ENCODE data around the gene MRPS30.

MRPS30 gene

DNA sequence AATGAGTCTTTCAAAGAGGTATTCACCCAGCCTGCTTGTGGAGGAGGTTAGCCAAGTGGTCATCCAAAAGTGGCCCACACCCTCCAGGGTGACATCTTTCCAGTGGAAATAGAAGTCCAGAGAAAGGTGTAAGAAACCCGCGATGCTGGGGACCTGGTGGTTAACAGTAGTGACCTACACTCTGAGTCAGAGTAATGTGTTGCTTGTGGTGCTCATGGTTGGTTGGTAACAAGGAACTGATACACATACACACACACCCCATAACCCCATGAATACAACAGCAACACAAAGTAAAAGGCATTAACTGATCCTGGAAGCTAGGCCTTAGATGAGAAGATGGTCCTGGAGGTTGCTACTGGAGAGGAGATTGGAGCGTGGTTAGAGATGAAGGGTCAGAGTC, 26.9 kb downstream of the MRPS30 start:
- no peak for DNase-seq (ENCODE audit: low read depth in 1 of 2, low spot score in 1 of 2)
- no peak overlapping the region for H3K4me3 ChIP-seq (replicated peaks; ENCODE audit: insufficient read depth, low read length)
- TF ChIP-seq, protein P1, sequence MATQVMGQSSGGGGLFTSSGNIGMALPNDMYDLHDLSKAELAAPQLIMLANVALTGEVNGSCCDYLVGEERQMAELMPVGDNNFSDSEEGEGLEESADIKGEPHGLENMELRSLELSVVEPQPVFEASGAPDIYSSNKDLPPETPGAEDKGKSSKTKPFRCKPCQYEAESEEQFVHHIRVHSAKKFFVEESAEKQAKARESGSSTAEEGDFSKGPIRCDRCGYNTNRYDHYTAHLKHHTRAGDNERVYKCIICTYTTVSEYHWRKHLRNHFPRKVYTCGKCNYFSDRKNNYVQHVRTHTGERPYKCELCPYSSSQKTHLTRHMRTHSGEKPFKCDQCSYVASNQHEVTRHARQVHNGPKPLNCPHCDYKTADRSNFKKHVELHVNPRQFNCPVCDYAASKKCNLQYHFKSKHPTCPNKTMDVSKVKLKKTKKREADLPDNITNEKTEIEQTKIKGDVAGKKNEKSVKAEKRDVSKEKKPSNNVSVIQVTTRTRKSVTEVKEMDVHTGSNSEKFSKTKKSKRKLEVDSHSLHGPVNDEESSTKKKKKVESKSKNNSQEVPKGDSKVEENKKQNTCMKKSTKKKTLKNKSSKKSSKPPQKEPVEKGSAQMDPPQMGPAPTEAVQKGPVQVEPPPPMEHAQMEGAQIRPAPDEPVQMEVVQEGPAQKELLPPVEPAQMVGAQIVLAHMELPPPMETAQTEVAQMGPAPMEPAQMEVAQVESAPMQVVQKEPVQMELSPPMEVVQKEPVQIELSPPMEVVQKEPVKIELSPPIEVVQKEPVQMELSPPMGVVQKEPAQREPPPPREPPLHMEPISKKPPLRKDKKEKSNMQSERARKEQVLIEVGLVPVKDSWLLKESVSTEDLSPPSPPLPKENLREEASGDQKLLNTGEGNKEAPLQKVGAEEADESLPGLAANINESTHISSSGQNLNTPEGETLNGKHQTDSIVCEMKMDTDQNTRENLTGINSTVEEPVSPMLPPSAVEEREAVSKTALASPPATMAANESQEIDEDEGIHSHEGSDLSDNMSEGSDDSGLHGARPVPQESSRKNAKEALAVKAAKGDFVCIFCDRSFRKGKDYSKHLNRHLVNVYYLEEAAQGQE (IDR thresholded peaks at IDR 0.05; ENCODE audit: insufficient replicate concordance, low read depth): no peak
- TF ChIP-seq, protein P2, sequence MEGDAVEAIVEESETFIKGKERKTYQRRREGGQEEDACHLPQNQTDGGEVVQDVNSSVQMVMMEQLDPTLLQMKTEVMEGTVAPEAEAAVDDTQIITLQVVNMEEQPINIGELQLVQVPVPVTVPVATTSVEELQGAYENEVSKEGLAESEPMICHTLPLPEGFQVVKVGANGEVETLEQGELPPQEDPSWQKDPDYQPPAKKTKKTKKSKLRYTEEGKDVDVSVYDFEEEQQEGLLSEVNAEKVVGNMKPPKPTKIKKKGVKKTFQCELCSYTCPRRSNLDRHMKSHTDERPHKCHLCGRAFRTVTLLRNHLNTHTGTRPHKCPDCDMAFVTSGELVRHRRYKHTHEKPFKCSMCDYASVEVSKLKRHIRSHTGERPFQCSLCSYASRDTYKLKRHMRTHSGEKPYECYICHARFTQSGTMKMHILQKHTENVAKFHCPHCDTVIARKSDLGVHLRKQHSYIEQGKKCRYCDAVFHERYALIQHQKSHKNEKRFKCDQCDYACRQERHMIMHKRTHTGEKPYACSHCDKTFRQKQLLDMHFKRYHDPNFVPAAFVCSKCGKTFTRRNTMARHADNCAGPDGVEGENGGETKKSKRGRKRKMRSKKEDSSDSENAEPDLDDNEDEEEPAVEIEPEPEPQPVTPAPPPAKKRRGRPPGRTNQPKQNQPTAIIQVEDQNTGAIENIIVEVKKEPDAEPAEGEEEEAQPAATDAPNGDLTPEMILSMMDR (IDR thresholded peaks at IDR 0.05; ENCODE audit: insufficient read depth, low read length): no peak
- no peak for TF ChIP-seq POLR2AphosphoS5 (IDR thresholded peaks at IDR 0.05; ENCODE audit: low read depth)
- TF ChIP-seq GABPA (IDR thresholded peaks at IDR 0.05; ENCODE audit: low read depth): no peak
- no peak for TF ChIP-seq SPI1 (IDR thresholded peaks at IDR 0.05; ENCODE audit: borderline replicate concordance, low read depth)
- H3K27ac ChIP-seq (replicated peaks): no peak overlapping the region
- H3K27me3 ChIP-seq (ENCODE audit: insufficient read depth, poor library complexity, severe bottlenecking): no peaks in the 10 kb centered on the region

DNA sequence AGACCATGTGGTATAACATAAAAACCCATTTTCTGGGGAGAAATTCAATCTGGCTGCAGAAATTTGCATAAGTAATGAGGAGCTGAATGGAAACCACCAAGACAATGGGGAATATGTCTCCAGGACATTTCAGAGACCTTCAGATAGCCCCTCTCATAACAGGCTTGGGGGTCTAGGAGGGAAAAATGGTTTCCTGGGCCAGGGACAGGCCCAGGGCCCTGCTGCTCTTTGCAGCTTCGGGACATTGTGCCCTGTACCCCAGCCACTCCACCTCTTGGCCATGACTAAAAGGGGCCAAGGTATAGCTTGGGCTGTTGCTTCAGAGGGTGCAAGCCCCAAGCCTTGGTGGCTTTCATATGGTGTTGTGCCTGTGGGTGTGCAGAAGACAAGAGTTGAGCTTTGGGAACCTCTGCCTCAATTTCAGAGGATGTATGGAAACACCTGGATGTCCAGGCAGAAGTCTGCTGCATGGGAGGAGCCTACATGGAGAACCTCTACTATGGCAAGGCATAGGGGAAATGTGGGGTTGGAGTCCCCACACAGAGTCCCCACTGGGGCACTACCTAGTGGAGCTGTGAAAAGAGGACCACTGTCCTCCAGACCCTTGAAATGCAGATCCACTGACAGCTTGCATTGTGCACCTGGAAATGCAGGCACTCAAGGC, 30.4 kb downstream of the MRPS30 start:
- no peaks in the 10 kb centered on the region for H3K27me3 ChIP-seq (ENCODE audit: insufficient read depth, poor library complexity, severe bottlenecking)
- H3K27ac ChIP-seq (replicated peaks): no peak overlapping the region
- no peak for DNase-seq (ENCODE audit: low read depth in 1 of 2, low spot score in 1 of 2)
- TF ChIP-seq GABPA (IDR thresholded peaks at IDR 0.05; ENCODE audit: low read depth) (no peak), POLR2AphosphoS5 (IDR thresholded peaks at IDR 0.05; ENCODE audit: low read depth) (no peak), SPI1 (IDR thresholded peaks at IDR 0.05; ENCODE audit: borderline replicate concordance, low read depth) (no peak)
- TF ChIP-seq, protein P1 (IDR thresholded peaks at IDR 0.05; ENCODE audit: insufficient replicate concordance, low read depth): no peak
- TF ChIP-seq, protein P2 (IDR thresholded peaks at IDR 0.05; ENCODE audit: insufficient read depth, low read length): no peak
- no peak overlapping the region for H3K4me3 ChIP-seq (replicated peaks; ENCODE audit: insufficient read depth, low read length)

DNA sequence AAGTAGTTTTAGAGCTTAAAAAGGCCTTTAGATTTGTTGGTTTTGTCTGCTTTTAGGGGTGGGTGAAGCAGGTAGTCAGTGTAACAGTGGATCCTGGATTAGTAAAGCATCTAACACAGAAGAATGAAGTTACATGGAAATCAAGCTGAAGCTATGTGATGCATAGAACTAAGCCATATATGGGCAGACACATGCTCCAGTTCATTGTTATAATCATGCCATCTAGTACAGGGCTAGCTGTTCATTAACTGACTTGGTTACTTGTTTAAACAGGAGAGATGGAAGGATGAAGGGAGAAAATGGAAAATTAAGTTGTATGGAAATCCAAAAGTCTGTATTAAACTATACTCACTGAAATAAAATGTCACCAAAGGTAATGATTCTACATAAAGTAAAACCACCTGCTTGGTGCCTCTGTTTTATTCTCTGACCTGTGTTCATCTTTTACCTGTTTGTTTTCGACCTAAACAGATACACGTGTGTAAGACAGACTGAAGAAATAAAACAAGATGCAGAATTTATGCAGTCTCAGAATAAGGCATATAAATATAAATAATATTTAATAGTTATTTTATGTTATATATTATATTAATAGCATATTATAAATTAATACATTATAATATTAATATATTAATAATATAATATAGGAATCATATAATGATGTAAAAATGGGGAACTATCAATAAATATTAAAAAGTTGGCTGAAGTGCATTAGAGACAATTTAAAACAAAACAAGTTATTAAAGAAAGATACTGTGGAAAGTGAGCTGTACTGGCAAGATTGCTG, 33.9 kb downstream of the MRPS30 start:
- TF ChIP-seq, protein P2 (IDR thresholded peaks at IDR 0.05; ENCODE audit: insufficient read depth, low read length): no peak
- TF ChIP-seq POLR2AphosphoS5 (IDR thresholded peaks at IDR 0.05; ENCODE audit: low read depth) (no peak), GABPA (IDR thresholded peaks at IDR 0.05; ENCODE audit: low read depth) (no peak), SPI1 (IDR thresholded peaks at IDR 0.05; ENCODE audit: borderline replicate concordance, low read depth) (no peak)
- TF ChIP-seq, protein P1 (IDR thresholded peaks at IDR 0.05; ENCODE audit: insufficient replicate concordance, low read depth): no peak
- no peak for DNase-seq (ENCODE audit: low read depth in 1 of 2, low spot score in 1 of 2)
- Histone ChIP-seq H3K27me3 (ENCODE audit: insufficient read depth, poor library complexity, severe bottlenecking) (no peaks in the 10 kb centered on the region), H3K27ac (replicated peaks) (no peak overlapping the region), H3K4me3 (replicated peaks; ENCODE audit: insufficient read depth, low read length) (no peak overlapping the region)

All from HL-60 (cell line).